HCT116 (cell line): Measurements from ENCODE around the gene MRPS2. TPM values are rescaled to one million over a fixed set of nuclear protein-coding genes. Genes with fewer than 3 reads are reported as not detected.

ENCODE experiments used
- ATAC-seq: fragments of 200-7000 bp; cut with Tn5 transposase; 2 replicates; pipeline ENCODE4 v1.9.1; 2020; ENCODE audit warnings: mild to moderate bottlenecking, moderate library complexity
- BruUV-seq: library from RNA; stranded (reverse); fragments of 400-500 nt; replicated peaks from 2 replicates; lab custom pipeline; 2021; lab: Mats Ljungman, UMichigan
- CTCF ChIA-PET: fragments of 300-600 bp; sonication (Branson Sonifier 250); formaldehyde crosslinking; loops from one replicate; lab custom pipeline; 2021; ENCODE audit warnings: antibody characterized with exemption; lab: Charles Lee
- POLR2A ChIA-PET: fragments of 300-600, 350-600 bp; sonication (Branson Sonifier 250); formaldehyde crosslinking; loops from one replicate; lab custom pipeline; 2021; ENCODE audit warnings: antibody characterized with exemption; lab: Charles Lee
- RAD21 ChIA-PET, 2 experiments: fragments of 300-600 bp; sonication (Branson Sonifier 250); formaldehyde crosslinking; loops; one replicate each; lab custom pipeline; 2023; ENCODE audit warnings: low total read pairs in 2 of 2; ENCODE audit not compliant: uncharacterized antibody in 2 of 2, unreplicated experiment in 2 of 2, low non-redundant PET in 1 of 2; lab: Charles Lee
- DNase-seq: peaks from one replicate; pipeline ENCODE4 v3.0.0-alpha.2; 2010; ENCODE audit warnings: low read depth, low spot score
- H2AFZ ChIP-seq: fragments of 200-600 bp; shearing (Covaris generic), sonication (generic); 2 replicates; pipeline ENCODE4 v1.6.1; 2017; ENCODE audit warnings: low read depth, mixed run types, mixed read lengths, antibody characterized with exemption, low read length; ENCODE audit not compliant: poor library complexity, severe bottlenecking
- H3K27ac ChIP-seq: 2 replicates; pipeline ENCODE4 v1.5.1; 2012; ENCODE audit warnings: low read depth, low read length
- H3K27me3 ChIP-seq: fragments of 200-600 bp; sonication (generic); 2 replicates; pipeline ENCODE4 v1.6.1; 2016; ENCODE audit warnings: mixed run types, low read length, mixed read lengths; ENCODE audit not compliant: insufficient read depth
- H3K36me3 ChIP-seq, 2 experiments: fragments of 200-500 bp in 1 of 2; fragments of 200-600 bp in 1 of 2; sonication (Bioruptor generic) in 1 of 2; sonication (generic) in 1 of 2; 2 replicates each; pipeline versions ENCODE4 v1.5.1 to v1.6.1; 2014 to 2016; ENCODE audit warnings: low read length in 2 of 2, inconsistent platforms in 1 of 2, mixed read lengths in 1 of 2, mixed run types in 1 of 2; ENCODE audit not compliant: insufficient read depth in 2 of 2, control insufficient read depth in 1 of 2
- H3K4me1 ChIP-seq, 2 experiments: fragments of 200-600 bp in 1 of 2; sonication (generic) in 1 of 2; 2 replicates each; pipeline versions ENCODE4 v1.5.1 to v1.6.1; 2012 to 2017; ENCODE audit warnings: low read length in 2 of 2, inconsistent platforms in 1 of 2, mild to moderate bottlenecking in 1 of 2, mixed read lengths in 1 of 2, mixed run types in 1 of 2, moderate library complexity in 1 of 2; ENCODE audit not compliant: insufficient read depth in 2 of 2, control insufficient read depth in 1 of 2
- H3K4me2 ChIP-seq: fragments of 200-600 bp; sonication (generic); 2 replicates; pipeline ENCODE4 v1.6.1; 2017; ENCODE audit warnings: mixed run types, low read length, mixed read lengths
- H3K4me3 ChIP-seq, 2 experiments: fragments of 200-600 bp in 1 of 2; sonication (generic) in 1 of 2; replicated peaks in 1 of 2; 2 replicates each; pipeline ENCODE4 v1.5.1; 2011 to 2016; ENCODE audit warnings: low read length in 2 of 2, control low read depth in 1 of 2, low read depth in 1 of 2, mild to moderate bottlenecking in 1 of 2, mixed read lengths in 1 of 2, mixed run types in 1 of 2
- H3K79me2 ChIP-seq: fragments of 200-600 bp; sonication (generic); 2 replicates; pipeline ENCODE4 v1.6.1; 2017; ENCODE audit warnings: mild to moderate bottlenecking, mixed run types, low read length, moderate library complexity, mixed read lengths; ENCODE audit not compliant: insufficient read depth
- H3K9ac ChIP-seq: fragments of 200-600 bp; sonication (generic); 2 replicates; pipeline ENCODE4 v1.6.1; 2016; ENCODE audit warnings: low read length, mixed read lengths
- H3K9me2 ChIP-seq: fragments of 200-600 bp; sonication (generic), shearing (Covaris generic); 2 replicates; pipeline ENCODE4 v1.6.1; 2017; ENCODE audit warnings: mixed run types, mild to moderate bottlenecking, moderate library complexity; ENCODE audit not compliant: insufficient read depth
- H3K9me3 ChIP-seq, 2 experiments: fragments of 200-500 bp in 1 of 2; fragments of 200-600 bp in 1 of 2; sonication (Bioruptor generic) in 1 of 2; sonication (generic) in 1 of 2; 2 replicates each; pipeline ENCODE4 v1.6.1; 2014 to 2017; ENCODE audit warnings: low read length in 2 of 2, mixed read lengths in 2 of 2, inconsistent platforms in 1 of 2, low read depth in 1 of 2, mild to moderate bottlenecking in 1 of 2, mixed run types in 1 of 2, moderate library complexity in 1 of 2; ENCODE audit not compliant: control insufficient read depth in 1 of 2, insufficient read depth in 1 of 2
- H4K20me1 ChIP-seq: fragments of 200-600 bp; sonication (generic), shearing (Covaris generic); 2 replicates; pipeline ENCODE4 v1.6.1; 2017; ENCODE audit warnings: mixed run types, mild to moderate bottlenecking, moderate library complexity; ENCODE audit not compliant: insufficient read depth
- ATF3 ChIP-seq: IDR thresholded peaks from 2 replicates; pipeline ENCODE4 v1.6.1; 2012
- CEBPB ChIP-seq: IDR thresholded peaks from 2 replicates; pipeline ENCODE4 v1.6.1; 2012; ENCODE audit warnings: low read depth
- CTCF ChIP-seq, 3 experiments: fragments of 200-600 bp in 1 of 3; sonication (generic) in 1 of 3; IDR thresholded peaks in 2 of 3; conservative IDR thresholded peaks in 1 of 3; 2 replicates each; pipeline ENCODE4 v1.5.1; 2012 to 2017; ENCODE audit warnings: low read depth in 2 of 3, low read length in 2 of 3, antibody characterized with exemption in 1 of 3, borderline replicate concordance in 1 of 3, control low read depth in 1 of 3, mild to moderate bottlenecking in 1 of 3, mixed read lengths in 1 of 3, mixed run types in 1 of 3, moderate library complexity in 1 of 3; ENCODE audit not compliant: insufficient read depth in 1 of 3
- ELF1 ChIP-seq: IDR thresholded peaks from 2 replicates; pipeline ENCODE4 v1.6.1; 2012; ENCODE audit warnings: low read depth, borderline replicate concordance
- EZH2 ChIP-seq: fragments of 200-600 bp; sonication (generic); IDR thresholded peaks from 2 replicates; pipeline ENCODE4 v1.6.1; 2017; ENCODE audit warnings: antibody characterized with exemption, mixed run types
- EZH2phosphoT487 ChIP-seq: fragments of 200-600 bp; IDR thresholded peaks from 2 replicates; pipeline ENCODE4 v1.6.1; 2018; ENCODE audit warnings: antibody characterized with exemption, borderline replicate concordance
- FOSL1 ChIP-seq: IDR thresholded peaks from 2 replicates; pipeline ENCODE4 v1.6.1; 2012; ENCODE audit warnings: low read depth
- MAX ChIP-seq: IDR thresholded peaks from 2 replicates; pipeline ENCODE4 v1.6.1; 2012
- POLR2A ChIP-seq: IDR thresholded peaks from 2 replicates; pipeline ENCODE4 v1.7.0; 2011; ENCODE audit warnings: borderline replicate concordance; ENCODE audit not compliant: insufficient read depth, insufficient read length; ENCODE audit errors: extremely low read depth
- POLR2AphosphoS5 ChIP-seq: IDR thresholded peaks from 2 replicates; pipeline ENCODE4 v1.6.1; 2011; ENCODE audit warnings: mild to moderate bottlenecking, low read depth, low read length, moderate library complexity
- RAD21 ChIP-seq: IDR thresholded peaks from 2 replicates; pipeline ENCODE4 v1.6.1; 2012; ENCODE audit warnings: low read depth, mild to moderate bottlenecking
- REST ChIP-seq: IDR thresholded peaks from 2 replicates; pipeline ENCODE4 v1.6.1; 2012; ENCODE audit warnings: low read depth
- SIN3A ChIP-seq: IDR thresholded peaks from 2 replicates; pipeline ENCODE4 v1.6.1; 2012; ENCODE audit warnings: low read depth
- TCF7L2 ChIP-seq: IDR thresholded peaks from 2 replicates; pipeline ENCODE4 v1.7.0; 2011; ENCODE audit warnings: borderline replicate concordance, inconsistent platforms; ENCODE audit not compliant: insufficient read depth, insufficient read length; ENCODE audit errors: extremely low read depth
- YY1 ChIP-seq: IDR thresholded peaks from 2 replicates; pipeline ENCODE4 v1.6.1; 2011; ENCODE audit warnings: low read length, low read depth, moderate library complexity, mild to moderate bottlenecking; ENCODE audit not compliant: insufficient replicate concordance; ENCODE audit errors: extremely low read depth
- ZFX ChIP-seq: fragments of 450-650 bp; IDR thresholded peaks from 2 replicates; pipeline ENCODE4 v1.6.1; 2017
- ZNF274 ChIP-seq: fragments of 200-500 bp; sonication (Bioruptor generic); IDR thresholded peaks from 2 replicates; pipeline ENCODE4 v1.6.1; 2014; ENCODE audit warnings: mild to moderate bottlenecking, low read depth, low read length, inconsistent platforms
- intact Hi-C: fragments of 100-400 bp; cut with micrococcal nuclease; formaldehyde crosslinking; loops from 2 replicates; pipeline ENCODE4 v1.10.0; 2022
- total RNA-seq: library from RNA; stranded (reverse); gene quantifications from one replicate; pipeline ENCODE4 v1.2.1, GENCODE V29; 2021; ENCODE audit not compliant: unreplicated experiment

MRPS2 gene
- total RNA-seq, 1 experiment from 2014 or later = 85.1 TPM

- intact Hi-C loops = no loop called here
- H4K20me1 ChIP-seq = no peaks in the 10 kb centered on the region
- RAD21 ChIA-PET = no interaction called here
- POLR2A ChIA-PET = no interaction called here
- no peaks in the 10 kb centered on the region; the same call in 1 of the 2 replicates for H3K79me2 ChIP-seq
- CTCF ChIA-PET = no interaction called here
- H3K4me1 ChIP-seq = peaks cover 0 to 12% of the 10 kb centered on the region in 2 experiments; a peak in 2 of 4 replicates
- no peaks in the 10 kb centered on the region for H3K9me3 ChIP-seq
- no peak for DNase-seq
- H3K9me2 ChIP-seq = no peaks in the 10 kb centered on the region
- no peak overlapping the region for H2AFZ ChIP-seq
- peaks cover 4 to 31% of the 10 kb centered on the region in 2 experiments; a peak in 3 of 4 replicates for H3K36me3 ChIP-seq
- no peak overlapping the region for H3K9ac ChIP-seq
- no peak for TF ChIP-seq CTCF (IDR thresholded peaks at IDR 0.05 in 2 of 3, conservative IDR thresholded peaks at IDR 0.05 in 1 of 3; ENCODE audit: borderline replicate concordance in 1 of 3, insufficient read depth in 1 of 3, low read depth in 2 of 3, low read length in 2 of 3)
- TF ChIP-seq RAD21 = no peak
- TF ChIP-seq POLR2AphosphoS5 = no peak
- TF ChIP-seq REST = no peak
- no peak for TF ChIP-seq MAX
- TF ChIP-seq ATF3 = no peak
- TF ChIP-seq ELF1 = no peak
- TF ChIP-seq POLR2A = no peak
- no peak for TF ChIP-seq ZNF274
- TF ChIP-seq YY1 = no peak
- no peak for TF ChIP-seq SIN3A
- TF ChIP-seq EZH2phosphoT487 = no peak
- TF ChIP-seq TCF7L2 = no peak
- no peak for TF ChIP-seq EZH2
- TF ChIP-seq CEBPB = no peak
- TF ChIP-seq FOSL1 = no peak
- TF ChIP-seq ZFX = no peak
- TF ChIP-seq, all 23 proteins: peak for 0
- Histone ChIP-seq H3K27me3 (no peaks in the 10 kb centered on the region), H3K27ac (no peak overlapping the region), H3K4me2 (no peak overlapping the region), H3K4me3 (no peak overlapping the region)
- ATAC-seq = no peak
- BruUV-seq = no TSS peak
Observed at GRCh38 chr9:135488013-135488330, 12.5 kb upstream of the MRPS2 start.
